NAMALWA (cell line): ENCODE measurements around the gene SNRPB2.
A peak's percentile ranks its signal among the peaks of the same experiment; 100 is the strongest.

Source experiments
- DNase-seq: peaks from one replicate; pipeline ENCODE4 v3.0.0-alpha.2; 2015; ENCODE audit warnings: low spot score

The SNRPB2 gene

DNA sequence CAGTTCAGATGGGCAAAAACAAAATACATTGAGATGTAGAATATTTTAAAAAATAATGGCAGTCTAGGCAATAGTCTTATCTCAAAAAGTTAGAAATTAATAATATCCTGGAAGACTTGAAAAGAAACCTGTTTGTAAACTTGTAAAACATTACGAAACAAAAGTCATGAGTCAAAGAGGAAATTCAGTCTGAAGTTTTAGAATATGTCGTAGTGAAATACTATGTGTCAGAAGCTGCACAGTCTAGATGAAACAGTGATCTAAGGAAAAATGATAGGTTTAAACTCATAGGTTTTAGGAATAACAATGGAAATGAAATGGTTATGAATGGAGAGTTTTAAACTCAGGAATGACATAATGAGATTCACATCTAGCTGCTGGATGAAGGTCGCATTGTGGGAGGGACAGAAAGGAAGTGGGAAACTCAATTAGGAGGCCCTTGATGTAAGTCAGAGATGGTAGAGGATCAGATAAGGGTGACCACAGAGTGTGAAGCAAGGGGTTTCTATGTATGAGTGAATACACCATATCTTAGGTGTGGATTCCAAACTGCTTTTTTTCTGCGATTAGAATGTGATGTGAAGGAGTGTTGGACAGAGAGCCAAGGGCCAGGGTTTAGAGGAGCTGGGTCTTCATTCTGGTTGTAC, 2.8 kb downstream of the SNRPB2 start:
- no peak for DNase-seq

DNA sequence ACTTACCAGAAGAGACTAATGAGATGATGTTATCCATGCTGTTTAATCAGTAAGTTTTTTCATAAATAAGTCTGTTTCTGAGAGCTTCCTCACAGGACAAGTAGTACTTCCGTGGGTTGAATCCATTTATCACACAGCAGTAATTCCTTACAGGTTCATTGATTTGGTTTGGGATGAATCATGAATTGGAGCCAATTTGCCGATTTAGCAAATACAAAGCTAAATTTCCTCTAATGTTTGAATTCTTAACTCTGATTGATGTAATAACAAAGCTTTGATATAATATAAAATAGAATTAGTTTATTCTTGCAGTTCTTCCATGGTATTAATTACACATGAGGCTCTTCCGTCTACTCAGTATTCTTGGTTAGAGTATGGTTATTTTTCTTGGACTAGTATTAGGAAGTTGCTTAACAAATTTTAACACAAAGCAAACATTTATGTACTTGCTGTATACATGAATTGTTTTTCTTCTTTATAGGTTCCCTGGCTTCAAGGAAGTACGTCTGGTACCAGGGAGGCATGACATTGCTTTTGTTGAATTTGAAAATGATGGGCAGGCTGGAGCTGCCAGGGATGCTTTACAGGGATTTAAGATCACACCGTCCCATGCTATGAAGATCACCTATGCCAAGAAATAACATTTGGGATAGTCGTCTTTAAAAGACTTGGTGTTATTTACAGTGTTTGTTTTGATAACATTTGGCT, 10.7 kb downstream of the SNRPB2 start:
- DNase-seq = no peak

GRCh38 chr20:16744178-16744807, 14.5 kb downstream of the SNRPB2 start:
- DNase-seq = peak; percentile 2

GRCh38 chr20:16745204-16745603, 15.4 kb downstream of the SNRPB2 start:
- no peak for DNase-seq

DNA sequence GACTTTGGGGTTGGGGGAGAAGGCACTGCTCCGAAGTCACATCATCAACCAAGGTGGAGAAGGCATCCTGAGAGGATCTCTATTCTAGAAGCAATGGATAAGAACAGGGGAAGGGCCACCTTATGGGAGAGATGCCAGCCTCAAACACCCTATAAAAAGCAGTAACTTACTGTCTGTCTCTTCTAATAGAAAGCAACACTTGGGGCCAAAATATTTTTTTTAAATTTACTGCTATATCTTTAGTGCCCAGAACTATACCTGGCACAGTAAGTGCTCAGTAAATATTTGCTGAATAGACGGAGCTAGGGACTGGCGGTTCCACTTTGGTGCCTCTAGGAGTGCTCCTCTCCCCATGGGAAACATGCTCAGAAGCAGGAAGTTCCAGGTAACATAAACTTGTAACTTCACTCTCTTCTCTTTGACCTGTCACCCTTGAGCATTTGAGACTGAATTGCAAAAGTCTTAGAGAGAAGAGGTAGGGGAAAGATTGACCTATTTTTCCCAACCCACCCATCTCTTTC, 17.5 kb downstream of the SNRPB2 start:
- DNase-seq = no peak

DNA sequence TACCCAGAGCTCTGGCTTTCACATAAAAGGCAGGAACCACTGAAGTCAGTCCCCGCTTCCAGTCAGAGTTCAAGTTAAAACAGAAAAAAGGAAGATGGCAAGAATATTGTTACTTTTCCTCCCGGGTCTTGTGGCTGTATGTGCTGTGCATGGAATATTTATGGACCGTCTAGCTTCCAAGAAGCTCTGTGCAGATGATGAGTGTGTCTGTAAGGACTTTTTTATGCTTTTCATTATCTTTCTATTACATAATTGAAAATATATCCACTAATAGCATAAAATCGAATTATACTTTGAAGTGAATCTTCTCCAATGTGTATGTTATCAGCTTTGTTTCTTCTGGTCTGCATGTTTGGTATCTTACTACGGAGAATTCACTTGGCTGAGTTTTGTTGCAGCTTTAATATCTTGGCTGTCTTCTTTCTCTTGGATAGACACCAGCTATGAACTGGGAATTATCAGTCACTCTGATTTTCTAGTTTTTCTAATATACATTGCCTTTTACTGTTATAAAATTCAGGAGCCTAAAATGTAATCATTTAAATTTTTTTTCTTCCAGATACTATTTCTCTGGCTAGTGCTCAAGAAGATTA, 18.6 kb downstream of the SNRPB2 start, which contains the start of gene OTOR:
Gene OTOR (plus strand): TSS at position 51 of the 593 bp plus-strand sequence. CDS start 44 bp downstream, at position 95.
- DNase-seq = no peak

- DNase-seq = no peak
Observed at GRCh38 chr20:16749573-16749972, 19.7 kb downstream of the SNRPB2 start.

DNA sequence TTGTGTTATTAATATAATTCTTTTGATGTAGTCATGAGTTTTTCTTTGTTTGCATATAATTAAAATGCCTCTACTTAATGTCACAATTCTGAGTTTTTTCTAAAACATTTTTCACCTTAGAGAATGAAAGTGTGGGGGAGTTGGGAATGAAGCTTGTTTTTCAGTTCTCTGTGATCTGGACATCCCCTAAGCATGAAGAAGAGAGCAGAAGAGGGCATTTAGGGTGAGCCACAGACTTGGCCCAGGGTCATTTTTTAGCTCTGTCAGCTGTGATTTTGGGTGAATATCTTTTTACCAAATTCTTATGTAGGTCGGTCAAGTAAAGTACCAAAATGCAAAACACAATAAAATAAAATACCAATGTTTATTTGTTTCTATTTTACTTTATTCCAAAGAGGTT, 22.3 kb downstream of the SNRPB2 start:
- no peak for DNase-seq

DNA sequence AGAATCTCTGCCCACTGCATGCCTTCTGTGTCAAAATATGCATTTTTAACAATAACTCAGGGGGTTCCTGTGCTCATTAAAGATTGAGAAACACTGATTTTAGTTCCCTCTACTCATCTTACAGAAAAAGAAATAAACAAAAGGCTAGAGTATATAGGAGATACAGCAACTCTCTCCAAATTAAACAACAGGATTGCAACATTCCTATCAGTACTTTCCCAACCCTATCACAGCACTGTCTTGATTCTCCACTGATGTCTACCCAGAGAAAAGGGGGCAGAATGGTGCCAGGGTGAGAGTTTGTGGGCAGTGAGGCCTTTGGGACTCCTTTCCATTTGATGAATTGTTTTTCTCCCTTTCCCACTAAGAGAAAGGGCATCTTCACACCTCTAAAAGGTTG, 23.1 kb downstream of the SNRPB2 start:
- DNase-seq = no peak

DNA sequence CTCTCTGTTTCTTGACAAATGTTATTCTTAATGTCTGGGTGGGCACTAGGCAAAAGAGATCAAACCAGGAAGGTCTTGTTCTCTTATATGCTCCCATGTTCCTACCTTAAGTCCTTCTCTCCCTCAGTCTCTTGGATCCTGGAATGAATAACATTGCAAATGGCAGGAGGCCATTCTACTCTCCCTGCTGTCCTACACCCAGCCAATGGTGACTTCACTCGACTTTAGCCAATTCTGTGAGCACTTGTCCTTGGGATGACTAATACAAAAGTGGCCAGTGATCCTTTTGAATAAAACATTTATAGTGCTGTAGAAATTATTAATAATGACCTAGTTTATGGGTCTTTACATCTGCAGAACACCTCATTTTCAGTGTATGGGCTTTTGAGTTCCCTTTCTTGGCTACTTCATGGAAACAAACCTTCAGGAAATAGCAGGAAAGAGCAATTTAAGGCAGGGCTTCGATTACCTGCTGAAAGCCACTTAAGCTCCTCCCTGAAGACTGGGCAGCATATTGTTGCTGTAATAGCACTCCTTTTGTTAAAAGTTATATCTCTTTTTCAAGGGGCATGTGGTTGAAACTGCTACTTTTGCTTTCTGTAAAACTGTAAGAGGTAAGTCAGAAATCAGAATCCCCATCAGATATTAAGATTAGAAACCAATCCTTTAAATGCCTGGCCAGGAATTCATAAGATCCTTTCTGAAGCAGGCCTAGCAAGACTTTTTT, 28.8 kb downstream of the SNRPB2 start:
- no peak for DNase-seq

GRCh38 chr20:16759181-16759563, 29.3 kb downstream of the SNRPB2 start:
- no peak for DNase-seq

GRCh38 chr20:16760431-16761304, 30.8 kb downstream of the SNRPB2 start:
- DNase-seq = no peak

DNA sequence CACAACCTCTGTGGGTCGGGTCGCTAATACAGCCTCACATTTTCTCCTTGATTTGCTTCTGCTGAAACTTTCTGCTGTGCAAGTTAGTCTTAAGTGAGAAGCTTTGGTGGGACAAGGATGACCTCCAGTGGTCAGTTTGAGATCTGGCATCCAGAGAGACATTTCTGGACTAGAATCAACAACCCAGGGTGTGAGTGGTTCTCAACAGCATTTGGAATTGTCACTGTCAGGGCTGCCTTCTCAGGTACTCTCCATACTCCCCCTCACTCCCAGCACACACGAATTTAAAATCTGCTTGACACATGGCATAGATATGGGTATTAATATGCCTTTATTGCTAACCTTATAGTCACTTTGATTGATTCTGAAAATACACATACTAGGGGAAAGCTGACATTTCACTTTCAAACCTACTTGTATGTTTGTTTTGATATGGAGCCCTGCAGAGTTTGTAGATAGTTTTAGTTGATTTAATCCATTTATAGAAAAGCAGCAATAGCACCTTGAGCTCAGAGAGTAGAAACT, 31.5 kb downstream of the SNRPB2 start:
- peak; percentile 72 for DNase-seq

- no peak for DNase-seq
Observed at GRCh38 chr20:16764560-16764959, 34.7 kb downstream of the SNRPB2 start.

DNA sequence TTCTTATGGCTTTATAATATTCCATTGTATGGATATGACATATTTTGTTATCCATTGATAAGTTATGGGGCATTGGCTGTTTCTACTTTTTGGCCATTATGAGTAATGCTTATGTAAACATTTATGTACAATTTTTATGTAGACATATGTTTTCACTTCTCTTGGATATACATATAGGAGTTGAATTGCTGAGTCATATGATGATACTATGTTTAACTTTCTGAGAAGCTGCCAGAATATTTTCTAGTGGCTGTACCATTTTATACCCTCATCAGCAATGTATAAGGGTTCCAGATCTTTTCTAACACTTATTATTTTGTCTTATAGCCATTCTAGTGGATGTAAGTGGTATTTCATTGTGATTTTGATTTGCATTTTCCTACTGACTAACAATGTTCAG, 41.4 kb downstream of the SNRPB2 start:
- no peak for DNase-seq

- DNase-seq = no peak
Observed at GRCh38 chr20:16775961-16776360, 46.1 kb downstream of the SNRPB2 start.

- no peak for DNase-seq
Observed at GRCh38 chr20:16777126-16777525, 47.3 kb downstream of the SNRPB2 start.

DNA sequence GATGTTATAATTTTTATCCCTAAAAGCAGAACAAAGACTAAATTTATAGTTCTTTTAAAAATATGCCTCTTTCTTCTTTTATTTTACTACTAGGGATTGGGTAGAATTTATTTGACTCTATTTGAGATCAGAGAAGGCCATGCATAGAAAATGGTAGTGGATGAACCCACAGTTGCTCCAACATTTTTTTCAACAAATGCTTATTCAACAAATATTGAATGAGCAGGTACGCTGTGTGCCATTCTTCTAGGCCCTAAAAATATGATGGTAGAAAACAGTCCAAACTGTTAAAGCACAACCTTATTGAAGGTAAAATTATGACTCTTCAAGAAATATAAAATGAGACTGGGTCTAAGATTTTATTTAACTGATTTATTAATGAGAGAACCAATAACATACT, 48.3 kb downstream of the SNRPB2 start:
- no peak for DNase-seq

- no peak for DNase-seq
Observed at GRCh38 chr20:16781496-16781895, 51.7 kb downstream of the SNRPB2 start.

- no peak for DNase-seq
Observed at GRCh38 chr20:16785226-16785625, 55.4 kb downstream of the SNRPB2 start.
